T-helper 9 cell (primary cell): ENCODE results near the gene BHLHA15.
"Not testable (repeated sequence)": the region's sequence is repeated elsewhere in the genome, so short reads cannot be mapped to it uniquely, and the experiment has no call there.

Experiments
- DNase-seq: peaks from one replicate; pipeline ENCODE4 v3.0.0-alpha.2; 2020

BHLHA15 gene

GRCh38 chr7:98211676-98212531, 665 bp downstream of the BHLHA15 start:
- no peak for DNase-seq

DNA sequence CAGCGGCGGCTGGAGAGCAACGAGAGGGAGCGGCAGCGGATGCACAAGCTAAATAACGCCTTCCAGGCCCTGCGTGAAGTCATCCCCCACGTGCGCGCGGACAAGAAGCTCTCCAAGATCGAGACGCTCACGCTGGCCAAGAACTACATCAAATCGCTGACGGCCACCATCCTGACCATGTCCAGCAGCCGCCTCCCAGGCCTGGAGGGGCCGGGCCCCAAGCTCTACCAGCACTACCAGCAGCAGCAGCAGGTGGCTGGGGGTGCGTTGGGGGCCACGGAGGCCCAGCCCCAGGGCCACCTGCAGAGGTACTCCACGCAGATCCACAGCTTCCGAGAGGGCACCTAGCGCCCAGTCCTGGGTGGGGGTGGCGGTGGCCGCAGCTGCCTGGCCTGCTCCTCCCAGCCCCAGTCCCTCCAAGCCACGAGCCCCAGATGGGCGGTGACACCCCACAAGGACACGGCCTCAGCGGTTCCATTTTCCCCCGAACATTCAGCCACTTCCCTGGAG, 1.3 kb downstream of the BHLHA15 start:
- DNase-seq, result no peak

GRCh38 chr7:98213296-98213887, 2.2 kb downstream of the BHLHA15 start:
- DNase-seq, result no peak

DNA sequence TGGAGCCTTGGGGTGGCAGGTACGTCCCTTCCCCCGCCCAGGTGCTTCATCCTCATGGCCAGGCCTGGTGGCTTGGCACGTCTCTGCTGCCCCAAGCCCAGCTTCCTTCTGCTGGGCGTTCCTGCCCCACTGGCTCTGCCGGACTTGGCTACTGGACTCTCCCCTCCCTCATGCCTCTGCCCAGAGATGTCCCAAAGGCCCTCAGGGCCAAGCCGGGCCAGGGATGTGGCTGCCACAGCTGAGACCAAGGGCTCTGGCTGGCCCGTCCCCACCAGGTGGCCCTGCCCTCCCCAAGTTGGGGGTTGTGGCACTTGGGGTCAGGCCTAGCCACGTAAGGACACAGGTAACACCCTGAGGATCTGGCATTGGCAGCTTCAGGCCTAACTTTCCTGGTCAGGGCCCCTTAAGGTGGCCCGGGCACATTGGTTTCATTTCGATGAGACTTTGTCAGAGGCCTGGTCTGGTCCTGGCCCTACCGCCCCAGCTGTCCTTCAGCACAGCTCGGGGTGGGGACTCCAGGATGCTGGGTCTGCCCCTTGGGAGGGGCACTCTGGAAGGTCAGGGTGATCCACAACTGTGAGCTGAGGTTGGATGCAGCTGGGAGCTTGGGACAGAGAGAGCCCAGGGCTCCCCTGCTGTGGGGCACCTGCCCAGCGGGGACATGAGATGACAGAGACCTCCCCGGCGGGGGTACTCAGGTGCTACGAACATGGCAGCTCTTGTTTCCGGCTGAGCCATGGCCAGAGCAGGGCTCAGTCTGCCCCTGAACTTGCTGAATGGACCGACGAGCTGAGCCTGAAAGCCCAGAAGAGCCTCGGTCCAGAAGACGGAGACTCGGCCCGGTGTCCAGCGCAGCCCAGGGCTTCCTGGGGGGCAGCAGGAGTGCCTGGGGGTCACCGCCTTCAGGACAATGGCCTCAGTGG, 2.9 kb downstream of the BHLHA15 start:
- no peak for DNase-seq

GRCh38 chr7:98214811-98215321, 3.6 kb downstream of the BHLHA15 start:
- no peak for DNase-seq

DNA sequence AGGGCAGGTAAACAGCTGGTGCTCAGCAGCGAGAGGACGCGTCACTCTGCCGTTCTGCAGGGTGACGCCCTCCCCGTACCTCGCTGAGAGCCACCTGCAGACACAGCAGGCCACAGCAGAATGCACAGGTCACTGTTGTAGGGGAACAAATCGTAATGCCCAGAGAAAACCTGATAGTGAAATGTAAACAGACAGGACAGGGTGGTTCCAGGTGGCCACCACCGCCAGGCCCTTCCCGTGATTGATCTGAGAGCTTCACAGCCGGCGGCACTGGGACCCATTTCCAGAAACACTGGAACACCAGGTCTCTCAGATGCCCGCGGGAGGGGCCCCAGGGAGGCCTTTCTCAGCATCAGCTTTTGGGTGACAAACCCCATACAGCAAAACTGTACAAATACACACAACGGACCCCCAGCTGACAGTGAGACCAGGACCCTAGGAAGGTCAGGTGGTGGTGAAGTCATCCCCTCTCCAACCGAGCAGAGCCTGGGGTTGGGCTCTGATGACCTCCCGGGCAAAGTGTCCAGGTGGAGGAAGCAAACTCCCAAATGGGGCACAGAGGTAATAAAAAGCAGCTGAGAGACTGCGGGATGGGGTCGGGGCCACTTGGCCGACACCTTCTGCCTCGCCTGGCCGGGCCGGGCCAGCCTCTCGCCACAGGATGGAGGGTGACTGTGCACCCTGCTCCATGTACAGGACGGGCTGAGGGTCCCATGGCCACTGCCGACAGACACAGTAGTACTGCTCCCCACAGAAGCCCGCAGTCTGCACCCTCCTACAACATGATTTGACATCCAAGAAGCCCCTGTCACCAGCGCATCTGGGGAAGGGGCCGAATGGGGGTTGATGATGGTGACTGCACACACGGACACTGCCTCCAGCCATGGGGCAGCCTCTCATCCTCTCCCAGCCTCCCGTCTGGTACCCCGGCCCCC, 4.6 kb downstream of the BHLHA15 start:
- DNase-seq, result no peak

GRCh38 chr7:98216941-98217622, 5.8 kb downstream of the BHLHA15 start:
- no peak for DNase-seq

DNA sequence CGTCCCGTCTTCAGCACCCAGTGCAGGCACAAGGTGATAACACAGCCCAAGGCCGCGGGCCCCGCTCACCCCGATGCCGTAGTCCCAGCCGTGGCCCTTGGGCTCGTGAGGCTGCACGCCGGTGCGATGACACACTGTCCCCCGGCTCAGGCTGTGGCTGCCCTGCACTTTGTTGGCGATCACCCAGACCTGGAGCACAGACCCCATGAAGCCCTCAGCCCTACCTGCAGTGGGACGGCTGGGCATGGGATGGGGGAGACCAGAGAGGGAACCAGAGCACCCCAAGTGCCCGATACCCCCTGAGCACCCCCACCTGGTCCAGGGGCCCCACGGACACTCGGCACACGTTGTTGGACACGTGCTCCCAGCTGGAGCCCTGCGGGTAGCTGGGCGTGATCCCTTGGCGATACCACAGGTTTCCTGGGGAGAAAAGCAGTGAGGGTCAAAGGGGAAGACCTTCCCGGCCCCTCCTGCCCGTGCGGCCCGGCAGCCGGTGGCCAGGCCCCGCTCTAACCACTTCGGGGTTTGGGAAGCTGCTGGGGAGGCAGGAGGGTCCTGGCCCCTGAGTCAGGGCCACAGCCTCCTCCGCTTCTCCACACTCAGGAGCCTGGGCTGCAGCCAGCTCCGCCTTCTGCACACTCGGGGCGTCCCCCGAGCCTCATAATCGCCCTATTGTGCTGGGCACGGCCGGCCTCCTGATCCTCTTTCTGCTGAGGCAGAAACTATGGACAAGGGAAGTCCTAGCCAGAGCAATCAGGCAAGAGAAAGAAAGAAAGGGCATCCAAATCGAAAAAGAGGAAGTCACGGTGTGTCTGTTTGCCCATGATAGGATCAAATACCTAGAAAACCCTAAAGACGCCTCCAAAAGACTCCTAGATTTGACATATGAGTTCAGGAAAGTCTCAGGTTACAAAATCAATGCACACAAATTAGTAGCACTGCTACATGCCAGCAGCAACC, 6.7 kb downstream of the BHLHA15 start:
- DNase-seq, result no peak

DNA sequence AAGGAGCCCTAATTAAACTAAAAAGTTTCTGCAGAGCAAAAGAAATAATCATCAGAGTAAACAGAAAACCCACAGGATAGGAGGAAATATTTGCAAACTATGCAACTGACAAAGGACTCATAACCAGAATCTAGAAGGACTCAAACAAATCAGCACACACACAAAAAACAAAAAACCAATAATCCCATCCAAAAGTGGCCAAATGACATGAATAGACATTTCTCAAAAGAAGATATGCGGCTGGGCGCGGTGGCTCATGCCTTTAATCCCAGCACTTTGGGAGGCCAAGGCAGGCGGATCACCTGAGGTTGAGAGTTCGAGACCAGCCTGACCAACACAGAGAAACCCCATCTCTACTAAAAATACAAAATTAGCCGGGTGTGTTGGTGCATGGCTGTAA, 8.1 kb downstream of the BHLHA15 start:
- not testable (repeated sequence) for DNase-seq

- no peak for DNase-seq
Measured at GRCh38 chr7:98221611-98222532, 10.6 kb downstream of the BHLHA15 start.

- DNase-seq, result no peak
Measured at GRCh38 chr7:98222533-98223195, 11.4 kb downstream of the BHLHA15 start.

DNA sequence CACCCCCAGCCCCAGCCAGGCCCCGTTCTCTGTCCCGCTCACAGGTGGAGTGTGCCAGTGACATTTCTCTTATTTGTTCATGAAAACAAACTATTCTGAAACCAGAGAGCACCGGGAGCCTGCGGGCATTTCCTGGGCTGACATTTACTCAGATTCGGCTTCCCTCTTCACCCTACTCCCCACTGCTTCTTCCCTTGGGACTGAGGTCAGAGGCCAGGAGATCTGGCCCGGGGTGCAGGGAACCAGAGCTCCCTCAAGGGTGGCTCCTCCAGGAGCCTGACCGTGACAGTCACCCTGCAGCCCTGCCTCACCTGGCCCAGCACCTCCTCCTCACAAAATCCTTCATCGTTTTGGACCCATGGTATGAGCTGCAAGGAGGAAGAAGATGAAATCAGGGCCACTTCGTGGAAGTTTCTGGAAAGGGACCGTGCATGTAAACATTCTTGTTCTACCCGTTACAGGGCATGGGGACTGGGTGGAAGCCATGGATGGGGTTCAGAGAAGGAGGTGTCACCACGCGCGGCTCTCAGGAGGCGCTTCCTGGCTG, 12.2 kb downstream of the BHLHA15 start:
- DNase-seq, result no peak

- no peak for DNase-seq
Measured at GRCh38 chr7:98223898-98224700, 12.9 kb downstream of the BHLHA15 start.

DNA sequence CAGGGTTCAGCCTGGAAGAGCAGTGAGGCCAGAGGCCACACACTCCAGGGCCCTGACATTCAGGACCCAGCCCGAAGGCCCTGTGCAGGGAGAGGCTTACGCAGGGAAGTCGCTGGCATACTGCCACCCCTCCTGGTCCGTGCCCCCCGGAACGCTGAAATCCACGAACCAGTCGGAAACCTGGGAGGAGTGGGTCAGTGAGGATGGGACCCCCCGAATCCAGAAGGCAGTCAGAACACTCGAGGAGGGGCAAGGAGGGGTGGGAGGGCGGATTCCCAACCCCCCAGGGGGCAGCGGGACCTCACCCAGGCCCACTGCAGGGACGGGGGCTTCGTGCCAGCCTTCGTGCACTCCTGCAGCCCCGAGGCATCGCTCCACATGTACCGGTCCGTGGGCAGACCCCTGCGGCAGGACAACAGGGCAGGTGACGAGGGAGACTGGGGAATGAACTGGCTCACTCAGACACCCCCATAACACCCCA, 13.5 kb downstream of the BHLHA15 start:
- DNase-seq, result no peak

DNA sequence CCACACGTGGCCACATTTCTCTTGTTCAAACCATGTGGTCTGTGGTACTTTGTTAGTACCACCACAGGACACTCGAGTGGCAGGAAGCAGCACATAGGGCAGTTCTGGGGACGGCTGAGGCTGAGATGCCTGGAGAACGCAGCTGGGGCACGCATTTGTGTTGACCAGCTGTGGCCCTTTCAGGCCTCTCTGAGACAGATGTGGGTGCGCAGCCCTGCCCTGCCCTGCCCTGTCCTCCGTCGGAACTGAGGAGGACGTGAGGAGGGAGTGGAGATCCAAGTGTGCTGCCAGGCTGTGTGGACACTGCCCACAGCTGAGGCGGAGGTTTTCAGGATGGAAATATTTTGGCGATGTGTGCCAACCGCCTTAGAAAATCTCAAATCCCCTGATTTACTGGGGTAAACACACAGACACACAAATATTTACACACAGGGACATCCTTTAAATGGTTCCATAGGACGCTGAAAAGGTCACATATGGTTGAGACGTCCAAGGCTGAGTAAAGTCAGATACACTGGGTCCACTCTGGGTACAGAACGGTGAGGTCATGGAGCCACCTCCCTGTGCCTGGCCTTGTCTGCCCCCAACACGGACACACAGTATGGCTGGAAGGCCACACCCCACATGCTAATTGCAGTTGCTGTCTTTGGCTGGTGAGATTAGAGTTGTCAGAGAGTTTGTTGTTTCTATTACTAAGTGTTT, 14.8 kb downstream of the BHLHA15 start:
- DNase-seq, result no peak

GRCh38 chr7:98227939-98228338, 16.7 kb downstream of the BHLHA15 start:
- no peak for DNase-seq
